Thyroid gland (tissue), 4 donors: ENCODE results near the gene PFN1. TPM values are rescaled to one million over a fixed set of nuclear protein-coding genes. Genes with fewer than 3 reads are reported as not detected.

ENCODE experiments used
- DNase-seq, 2 donors: peaks; one replicate each; pipeline ENCODE4 v3.0.0-alpha.2; 2019
- H3K27ac ChIP-seq, 3 donors: fragments of 200-600 bp; sonication (generic); 1 replicate in 2 of 3; 2 replicates in 1 of 3; pipeline ENCODE4 v1.5.1; 2016 to 2019; ENCODE audit warnings: mild to moderate bottlenecking in 1 of 3, moderate library complexity in 1 of 3
- H3K27me3 ChIP-seq: fragments of 200-600 bp; sonication (generic); one replicate; pipeline ENCODE4 v1.5.1; 2019
- H3K36me3 ChIP-seq, 2 donors: fragments of 200-600 bp; sonication (generic); one replicate each; pipeline ENCODE4 v1.5.1; 2016 to 2019
- H3K4me1 ChIP-seq, 2 donors: fragments of 200-600 bp; sonication (generic); one replicate each; pipeline ENCODE4 v1.5.1; 2017 to 2019
- H3K4me3 ChIP-seq, 3 donors: fragments of 200-600 bp; sonication (generic); replicated peaks in 1 of 3; 1 replicate in 2 of 3; 2 replicates in 1 of 3; pipeline ENCODE4 v1.5.1; 2016; ENCODE audit warnings: mild to moderate bottlenecking in 1 of 3
- H3K9me3 ChIP-seq: fragments of 200-600 bp; sonication (generic); one replicate; pipeline ENCODE4 v1.5.1; 2017
- POLR2A ChIP-seq, 2 donors: fragments of 450-650 bp; IDR thresholded peaks; one replicate each; pipeline ENCODE4 v1.6.1; 2017; ENCODE audit warnings: antibody characterized with exemption in 2 of 2, mild to moderate bottlenecking in 2 of 2, moderate library complexity in 1 of 2
- WGBS, 2 donors: methylation state at CpG; one replicate each; pipeline ENCODE4 v1.1.5; 2017; 5-methylcytosine and 5-hydroxymethylcytosine counted together
- intact Hi-C: fragments of 100-400 bp; cut with DNase I; formaldehyde crosslinking; loops from one replicate; pipeline ENCODE4 v1.15.1; 2023
- total RNA-seq, 4 donors: library from RNA; depleted of rRNA; stranded (reverse); fragments of >200 nt; gene quantifications; one replicate each; pipeline ENCODE4 v1.2.3, GENCODE V29; 2016
- TF ChIP-seq, protein P1 (sequence below), 6 experiments: fragments of 200-600 bp in 3 of 6; fragments of 450-650 bp in 3 of 6; sonication (generic) in 3 of 6; IDR thresholded peaks; one replicate each; pipeline ENCODE4 v1.5.1; 2016 to 2019; ENCODE audit warnings: antibody characterized with exemption in 6 of 6, mild to moderate bottlenecking in 2 of 6, inconsistent platforms in 1 of 6, moderate library complexity in 1 of 6

Gene PFN1
- total RNA-seq, 4 donors from 2014 or later: 228 to 606 (median 328) TPM

DNA sequence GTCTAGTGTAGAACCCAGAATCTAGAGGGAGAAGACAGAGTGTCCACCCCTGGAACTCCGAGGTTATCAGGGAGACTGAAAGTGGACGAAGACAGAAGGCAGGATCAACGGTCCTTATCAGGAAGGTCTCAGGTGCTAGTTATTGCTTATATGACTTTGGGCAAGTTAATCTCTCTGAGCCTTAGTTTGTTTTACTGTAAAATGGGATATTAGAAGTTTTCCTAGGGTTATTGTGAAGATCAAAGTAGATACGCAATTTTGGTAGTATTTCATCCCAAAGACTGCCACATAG is 7.1 kb downstream of the PFN1 start:
- H3K4me1 ChIP-seq: peaks cover 17 to 40% of the 10 kb centered on the region in 2 donors
- 48 to 54% methylated on average over 4 of the region's 4 CpGs for WGBS, 2 donors

DNA sequence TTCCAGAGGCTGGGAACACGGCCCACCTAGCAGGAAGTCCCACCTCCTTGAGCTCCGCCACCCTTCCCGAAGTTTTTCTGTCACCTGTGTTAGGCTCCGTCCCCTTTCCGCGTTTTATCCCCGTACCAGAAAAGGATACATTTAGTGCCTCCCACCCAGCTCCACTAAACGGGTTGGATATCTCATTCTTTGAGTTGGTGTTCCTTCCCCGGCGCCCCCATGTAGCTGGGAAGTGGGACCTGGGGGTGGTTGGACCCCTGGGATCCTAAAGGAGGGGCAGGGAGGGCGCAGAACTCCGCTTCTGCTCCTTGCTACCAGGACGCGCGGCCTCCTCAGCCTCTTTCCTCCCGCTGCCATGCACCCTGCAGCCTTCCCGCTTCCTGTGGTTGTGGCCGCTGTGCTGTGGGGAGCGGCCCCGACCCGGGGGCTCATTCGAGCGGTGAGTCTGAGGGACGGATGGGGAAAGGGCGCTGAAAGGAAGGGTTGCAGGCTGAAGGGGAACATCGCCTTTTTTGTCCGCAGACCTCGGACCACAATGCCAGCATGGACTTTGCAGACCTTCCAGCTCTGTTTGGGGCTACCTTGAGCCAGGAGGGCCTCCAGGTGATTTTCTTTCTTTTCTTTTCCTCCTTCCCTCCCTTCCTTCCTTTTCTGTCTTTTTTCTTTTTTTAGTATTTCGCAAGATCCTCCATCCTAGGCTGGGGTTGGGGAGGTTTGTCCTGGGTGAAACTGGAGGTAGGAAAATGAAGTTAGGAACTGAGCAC is 7.6 kb downstream of the PFN1 start:
- peak overlapping the region; percentile 34 to 89 (median 69) for H3K4me3 ChIP-seq
- H3K27me3 ChIP-seq: no peaks in the 10 kb centered on the region
- no peaks in the 10 kb centered on the region for H3K9me3 ChIP-seq
- peaks cover 16 to 20% of the 10 kb centered on the region in 2 donors for H3K36me3 ChIP-seq
- H3K4me1 ChIP-seq: peaks cover 17 to 35% of the 10 kb centered on the region in 2 donors
- intact Hi-C loops: no loop called here
- peak overlapping the region; percentile 91 to 97 (median 95) for H3K27ac ChIP-seq
- no peak for TF ChIP-seq POLR2A (IDR thresholded peaks at IDR 0.05)
- WGBS, 2 donors: 2% methylated on average over 18 to 29 of the region's 29 CpGs
- DNase-seq: peak; percentile 84 to 86

More for the DNA sequence above, 7.1 kb downstream of the PFN1 start:
- no peaks in the 10 kb centered on the region for H3K9me3 ChIP-seq
- H3K27ac ChIP-seq: peak overlapping the region in 1 of 3 donors; percentile 95
- no peaks in the 10 kb centered on the region for H3K27me3 ChIP-seq
- TF ChIP-seq POLR2A (IDR thresholded peaks at IDR 0.05): no peak
- TF ChIP-seq, protein P1, sequence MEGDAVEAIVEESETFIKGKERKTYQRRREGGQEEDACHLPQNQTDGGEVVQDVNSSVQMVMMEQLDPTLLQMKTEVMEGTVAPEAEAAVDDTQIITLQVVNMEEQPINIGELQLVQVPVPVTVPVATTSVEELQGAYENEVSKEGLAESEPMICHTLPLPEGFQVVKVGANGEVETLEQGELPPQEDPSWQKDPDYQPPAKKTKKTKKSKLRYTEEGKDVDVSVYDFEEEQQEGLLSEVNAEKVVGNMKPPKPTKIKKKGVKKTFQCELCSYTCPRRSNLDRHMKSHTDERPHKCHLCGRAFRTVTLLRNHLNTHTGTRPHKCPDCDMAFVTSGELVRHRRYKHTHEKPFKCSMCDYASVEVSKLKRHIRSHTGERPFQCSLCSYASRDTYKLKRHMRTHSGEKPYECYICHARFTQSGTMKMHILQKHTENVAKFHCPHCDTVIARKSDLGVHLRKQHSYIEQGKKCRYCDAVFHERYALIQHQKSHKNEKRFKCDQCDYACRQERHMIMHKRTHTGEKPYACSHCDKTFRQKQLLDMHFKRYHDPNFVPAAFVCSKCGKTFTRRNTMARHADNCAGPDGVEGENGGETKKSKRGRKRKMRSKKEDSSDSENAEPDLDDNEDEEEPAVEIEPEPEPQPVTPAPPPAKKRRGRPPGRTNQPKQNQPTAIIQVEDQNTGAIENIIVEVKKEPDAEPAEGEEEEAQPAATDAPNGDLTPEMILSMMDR (IDR thresholded peaks at IDR 0.05): no peak
- intact Hi-C loops: no loop called here
- peak overlapping the region in 1 of 3 donors; percentile 89 for H3K4me3 ChIP-seq
- no peak for DNase-seq
- H3K36me3 ChIP-seq: peaks cover 16 to 22% of the 10 kb centered on the region in 2 donors

DNA sequence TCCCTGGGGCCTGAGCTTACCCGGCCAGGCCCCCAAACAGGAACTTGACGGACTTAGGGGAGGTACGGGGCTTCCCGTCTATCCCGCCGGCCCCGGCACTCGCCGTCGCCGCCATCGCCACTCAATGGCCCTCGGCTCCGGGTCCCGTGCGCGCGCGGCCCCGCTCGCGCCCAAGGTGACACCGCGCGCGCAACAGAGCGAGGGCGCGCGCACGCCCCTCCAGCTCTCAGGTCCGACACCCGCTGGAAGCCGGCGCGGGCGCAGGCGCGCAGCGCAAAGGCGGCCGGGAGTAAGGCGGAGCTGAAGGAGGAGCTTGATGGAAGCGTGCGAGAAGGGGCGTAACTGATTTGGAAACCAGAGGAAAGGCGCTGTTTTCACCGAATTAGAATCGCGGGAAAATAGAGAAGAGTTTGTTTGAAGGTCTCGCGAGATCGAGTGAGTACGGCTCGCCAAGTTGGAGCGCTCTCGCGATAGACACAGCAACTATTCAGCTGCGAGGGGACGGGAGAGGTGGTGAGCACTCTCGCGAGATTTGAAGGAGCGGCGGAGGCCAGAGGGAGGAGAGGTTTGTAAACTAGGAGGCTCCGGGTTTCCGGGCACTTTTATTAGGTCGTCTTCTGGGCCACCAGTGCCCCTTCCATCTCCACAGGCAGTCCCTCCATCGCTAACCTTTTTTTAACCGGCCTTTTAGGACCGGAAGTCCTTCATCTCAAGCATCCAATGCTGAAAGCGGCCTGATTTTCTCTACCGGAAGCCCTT is 8.4 kb downstream of the PFN1 start, which contains the start of the genes RNF167 and SLC25A11:
TSS of gene RNF167 (plus strand) at position 473 of the 759 bp plus-strand sequence. CDS start 642 bp downstream, outside the sequence.
TSS of gene SLC25A11 (minus strand) at position 251 of the 759 bp plus-strand sequence. CDS start at position 115, 136 bp downstream.
- Histone ChIP-seq H3K27ac (peak within 1 kb of the TSS; percentile 91 to 97 (median 95)), H3K4me1 (peaks cover 17 to 27% of the 10 kb centered on the region in 2 donors), H3K4me3 (peak within 1 kb of the TSS; percentile 34 to 89 (median 69)), H3K9me3 (no peaks in the 10 kb centered on the region), H3K36me3 (peaks cover 16 to 20% of the 10 kb centered on the region in 2 donors), H3K27me3 (no peaks in the 10 kb centered on the region)
- 0% methylated on average over 36 to 42 of the region's 72 CpGs for WGBS, 2 donors
- intact Hi-C loops: loop anchor here (5.0 kb wide), 1 partner anchor 42 kb away; no protein-coding TSS in a partner anchor
- peak; percentile 95 to 97 for DNase-seq
- TF ChIP-seq, protein P1 (IDR thresholded peaks at IDR 0.05): no peak
- TF ChIP-seq POLR2A (IDR thresholded peaks at IDR 0.05): peak in 1 of 2 donors; percentile 79

DNA sequence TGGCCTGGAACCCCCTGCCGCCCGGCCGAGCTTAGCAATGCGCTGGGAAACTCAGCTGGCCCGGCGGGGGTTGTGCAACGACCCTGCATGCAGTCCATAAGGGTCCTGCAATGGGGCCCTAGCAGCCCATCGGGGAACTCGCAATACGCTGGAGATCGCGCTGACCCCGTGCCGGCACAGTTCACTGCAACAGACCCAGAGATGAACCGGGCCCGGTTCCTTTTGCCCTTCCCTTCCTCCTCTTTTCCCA is 8.9 kb downstream of the PFN1 start:
- intact Hi-C loops: loop anchor here (5.0 kb wide), 1 partner anchor 43 kb away; no protein-coding TSS in a partner anchor
- H3K36me3 ChIP-seq: peaks cover 15 to 16% of the 10 kb centered on the region in 2 donors
- no peaks in the 10 kb centered on the region for H3K9me3 ChIP-seq
- H3K4me3 ChIP-seq: peak overlapping the region; percentile 31 to 89 (median 33)
- no peaks in the 10 kb centered on the region for H3K27me3 ChIP-seq
- H3K4me1 ChIP-seq: peaks cover 17 to 23% of the 10 kb centered on the region in 2 donors
- H3K27ac ChIP-seq: peak overlapping the region; percentile 91 to 97 (median 95)
- no peak for TF ChIP-seq POLR2A (IDR thresholded peaks at IDR 0.05)
- TF ChIP-seq, protein P1 (IDR thresholded peaks at IDR 0.05): no peak
- WGBS, 2 donors: 1 to 2% methylated on average over 9 to 12 of the region's 16 CpGs
- DNase-seq: peak in 1 of 2 donors; percentile 10

DNA sequence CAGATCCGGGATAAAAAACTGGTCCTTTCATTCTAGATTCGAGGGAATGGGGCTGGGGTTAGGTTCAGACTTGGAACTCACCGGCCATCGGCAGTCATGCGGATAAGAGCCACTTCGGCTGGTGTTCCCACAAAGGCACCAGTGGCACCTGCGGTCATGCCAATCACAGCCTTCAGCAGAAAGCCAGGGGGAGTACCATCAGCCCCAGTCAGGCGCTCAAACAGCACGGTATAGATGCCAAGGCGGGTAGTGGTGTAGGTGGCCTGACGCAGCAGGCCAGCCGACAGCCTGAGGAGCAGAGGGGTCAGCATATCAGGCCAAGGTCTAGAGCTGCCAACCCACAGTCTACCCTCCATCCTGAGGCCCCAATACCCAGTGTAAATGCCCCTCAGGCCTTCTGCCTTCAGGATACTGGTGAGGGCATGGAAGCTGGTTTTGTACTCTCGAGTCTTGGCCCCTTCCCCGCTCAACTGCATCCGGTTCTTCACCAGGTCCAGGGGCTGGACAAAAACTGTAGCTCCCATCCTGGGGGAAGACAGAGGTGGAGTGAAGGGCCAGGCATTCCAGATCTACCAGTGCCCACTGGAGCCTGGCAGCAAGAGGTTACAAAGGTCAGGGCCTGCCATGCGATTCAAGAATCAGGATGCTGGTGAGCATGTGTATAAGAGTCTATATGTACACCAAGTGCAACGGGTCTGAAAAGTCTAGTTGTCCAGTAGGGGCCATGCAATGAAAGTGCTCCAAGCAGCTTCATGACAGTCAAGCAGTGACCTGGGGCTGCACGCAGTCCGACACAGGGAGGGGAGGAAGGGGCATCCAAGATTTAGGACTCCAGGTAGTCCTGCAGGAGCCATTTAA is 9.4 kb downstream of the PFN1 start:
- H3K36me3 ChIP-seq: peaks cover 15 to 16% of the 10 kb centered on the region in 2 donors
- peak overlapping the region; percentile 91 to 97 (median 95) for H3K27ac ChIP-seq
- DNase-seq: peak; percentile 42 to 51
- WGBS, 2 donors: 44 to 51% methylated on average over 16 to 19 of the region's 19 CpGs
- intact Hi-C loops: loop anchor here (5.0 kb wide), 1 partner anchor 43 kb away; no protein-coding TSS in a partner anchor
- peaks cover 17 to 28% of the 10 kb centered on the region in 2 donors for H3K4me1 ChIP-seq
- H3K9me3 ChIP-seq: no peaks in the 10 kb centered on the region
- TF ChIP-seq, protein P1 (IDR thresholded peaks at IDR 0.05): no peak
- no peak for TF ChIP-seq POLR2A (IDR thresholded peaks at IDR 0.05)
- peak overlapping the region; percentile 31 to 89 (median 33) for H3K4me3 ChIP-seq
- H3K27me3 ChIP-seq: no peaks in the 10 kb centered on the region
